Ascending aorta (tissue), 2 donors: ENCODE data around the gene PTGIR. TPM values are rescaled to one million over a fixed set of nuclear protein-coding genes. Genes with fewer than 3 reads are reported as not detected.

ENCODE experiments used
- DNase-seq, 2 donors: peaks; one replicate each; pipeline ENCODE4 v3.0.0-alpha.2; 2019; ENCODE audit warnings: low spot score in 2 of 2
- H3K27ac ChIP-seq, 2 donors: fragments of 200-600 bp; sonication (generic); one replicate each; pipeline ENCODE4 v1.5.1; 2016 to 2017; ENCODE audit warnings: mild to moderate bottlenecking in 1 of 2
- H3K27me3 ChIP-seq: fragments of 200-600 bp; sonication (generic); one replicate; pipeline ENCODE4 v1.5.1; 2017
- H3K36me3 ChIP-seq, 2 donors: fragments of 200-600 bp; sonication (generic); one replicate each; pipeline ENCODE4 v1.5.1; 2016
- H3K4me1 ChIP-seq, 2 donors: fragments of 200-600 bp; sonication (generic); one replicate each; pipeline ENCODE4 v1.5.1; 2016 to 2017; ENCODE audit warnings: mild to moderate bottlenecking in 1 of 2
- H3K4me3 ChIP-seq, 2 donors: fragments of 200-600 bp; sonication (generic); one replicate each; pipeline ENCODE4 v1.5.1; 2016 to 2017; ENCODE audit warnings: mild to moderate bottlenecking in 1 of 2
- H3K9me3 ChIP-seq, 2 donors: fragments of 200-600 bp; sonication (generic); one replicate each; pipeline ENCODE4 v1.5.1; 2016
- intact Hi-C: fragments of 100-400 bp; cut with DNase I; formaldehyde crosslinking; loops from one replicate; pipeline ENCODE4 v1.15.1; 2023
- total RNA-seq: library from RNA; depleted of rRNA; stranded (reverse); fragments of >200 nt; gene quantifications from one replicate; pipeline ENCODE4 v1.1.0, GENCODE V29; 2016
- TF ChIP-seq, protein P1 (sequence below), 3 experiments: fragments of 200-600 bp in 2 of 3; fragments of 450-650 bp in 1 of 3; sonication (generic) in 2 of 3; IDR thresholded peaks; one replicate each; pipeline ENCODE4 v1.5.1; 2016 to 2019; ENCODE audit warnings: antibody characterized with exemption in 3 of 3, mild to moderate bottlenecking in 1 of 3, moderate library complexity in 1 of 3

PTGIR gene
- total RNA-seq, 1 donor from 2014 or later: 120 TPM

GRCh38 chr19:46616631-46617322 lies 8.1 kb downstream of the PTGIR start:
- no peak for DNase-seq
- intact Hi-C loops: no loop called here
- Histone ChIP-seq H3K9me3 (no peaks in the 10 kb centered on the region), H3K27me3 (no peaks in the 10 kb centered on the region), H3K36me3 (peaks cover 0 to 6% of the 10 kb centered on the region in 2 donors), H3K4me3 (no peak overlapping the region), H3K27ac (peak overlapping the region; percentile 30 to 39), H3K4me1 (peaks cover 16 to 36% of the 10 kb centered on the region in 2 donors)
- TF ChIP-seq, protein P1, sequence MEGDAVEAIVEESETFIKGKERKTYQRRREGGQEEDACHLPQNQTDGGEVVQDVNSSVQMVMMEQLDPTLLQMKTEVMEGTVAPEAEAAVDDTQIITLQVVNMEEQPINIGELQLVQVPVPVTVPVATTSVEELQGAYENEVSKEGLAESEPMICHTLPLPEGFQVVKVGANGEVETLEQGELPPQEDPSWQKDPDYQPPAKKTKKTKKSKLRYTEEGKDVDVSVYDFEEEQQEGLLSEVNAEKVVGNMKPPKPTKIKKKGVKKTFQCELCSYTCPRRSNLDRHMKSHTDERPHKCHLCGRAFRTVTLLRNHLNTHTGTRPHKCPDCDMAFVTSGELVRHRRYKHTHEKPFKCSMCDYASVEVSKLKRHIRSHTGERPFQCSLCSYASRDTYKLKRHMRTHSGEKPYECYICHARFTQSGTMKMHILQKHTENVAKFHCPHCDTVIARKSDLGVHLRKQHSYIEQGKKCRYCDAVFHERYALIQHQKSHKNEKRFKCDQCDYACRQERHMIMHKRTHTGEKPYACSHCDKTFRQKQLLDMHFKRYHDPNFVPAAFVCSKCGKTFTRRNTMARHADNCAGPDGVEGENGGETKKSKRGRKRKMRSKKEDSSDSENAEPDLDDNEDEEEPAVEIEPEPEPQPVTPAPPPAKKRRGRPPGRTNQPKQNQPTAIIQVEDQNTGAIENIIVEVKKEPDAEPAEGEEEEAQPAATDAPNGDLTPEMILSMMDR (IDR thresholded peaks at IDR 0.05): peak in 2 of 3 experiments; percentile 18 to 50

DNA sequence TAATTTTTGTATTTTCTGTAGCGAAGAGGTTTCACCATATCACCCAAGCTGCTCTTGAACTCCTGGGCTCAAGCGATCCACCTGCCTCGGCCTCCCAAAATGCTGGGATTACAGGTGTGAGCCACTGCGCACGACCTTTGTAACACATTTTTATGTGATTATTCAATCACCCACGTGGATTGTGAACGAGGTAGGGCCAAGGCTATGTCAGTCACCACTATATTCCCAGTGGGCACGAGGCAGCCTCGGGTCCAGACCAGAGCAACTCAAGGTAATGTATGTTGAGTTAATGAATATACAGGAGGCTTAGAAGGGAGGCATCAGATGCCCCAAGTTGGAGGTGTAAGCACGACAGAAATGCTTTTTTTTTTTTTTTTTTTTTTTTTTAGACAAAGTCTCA lies 8.9 kb downstream of the PTGIR start:
- intact Hi-C loops: no loop called here
- Histone ChIP-seq H3K27ac (no peak overlapping the region), H3K4me1 (peaks cover 16 to 34% of the 10 kb centered on the region in 2 donors)

DNA sequence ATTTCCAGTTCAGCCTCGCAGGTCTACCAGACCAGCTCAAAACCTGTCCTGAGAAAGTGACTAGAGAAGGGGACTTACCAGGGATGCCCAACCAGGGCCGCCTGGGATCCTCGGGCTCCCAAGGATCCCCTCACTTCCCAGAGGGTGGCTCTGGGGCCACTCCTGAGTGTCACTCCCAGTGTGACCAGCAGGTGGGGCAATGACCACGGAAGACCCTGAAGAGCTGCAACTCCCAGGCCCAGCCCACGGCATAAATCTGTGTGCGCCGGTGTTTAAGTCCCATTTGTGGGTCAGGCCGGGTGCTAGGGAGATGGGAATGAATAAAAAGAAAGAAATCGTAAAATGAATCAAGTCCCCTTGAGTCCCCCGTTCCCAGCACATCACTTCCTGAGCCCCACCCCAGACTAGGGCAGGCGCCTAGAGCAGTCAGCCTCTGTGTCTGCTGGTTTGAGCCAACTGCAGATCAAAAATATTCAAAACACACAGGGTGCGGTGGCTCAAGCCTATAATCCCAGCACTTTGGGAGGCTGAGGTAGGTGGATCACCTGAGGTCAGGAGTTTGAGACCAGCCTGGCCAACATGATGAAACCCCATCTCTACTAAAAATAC lies 10.7 kb downstream of the PTGIR start:
- H3K36me3 ChIP-seq: peaks cover 10 to 25% of the 10 kb centered on the region in 2 donors
- H3K4me3 ChIP-seq: no peak overlapping the region
- TF ChIP-seq, protein P1 (IDR thresholded peaks at IDR 0.05): peak; percentile 91 to 95 (median 94)
- DNase-seq: peak in 1 of 2 donors; percentile 91
- no peaks in the 10 kb centered on the region for H3K27me3 ChIP-seq
- intact Hi-C loops: loop anchor here (1.0 kb wide), 1 partner anchor 48 kb away; no protein-coding TSS in a partner anchor
- H3K27ac ChIP-seq: peak overlapping the region; percentile 1 to 23
- peaks cover 9 to 21% of the 10 kb centered on the region in 2 donors for H3K4me1 ChIP-seq
- H3K9me3 ChIP-seq: no peaks in the 10 kb centered on the region

More for the DNA sequence above, 8.9 kb downstream of the PTGIR start:
- Histone ChIP-seq H3K4me3 (no peak overlapping the region), H3K27me3 (no peaks in the 10 kb centered on the region), H3K36me3 (peaks cover 0 to 8% of the 10 kb centered on the region in 2 donors), H3K9me3 (no peaks in the 10 kb centered on the region)
- DNase-seq: no peak
- TF ChIP-seq, protein P1 (IDR thresholded peaks at IDR 0.05): no peak

GRCh38 chr19:46613525-46613924 lies 11.4 kb downstream of the PTGIR start:
- no peak for DNase-seq
- Histone ChIP-seq H3K27me3 (no peaks in the 10 kb centered on the region), H3K27ac (no peak overlapping the region), H3K9me3 (no peaks in the 10 kb centered on the region), H3K4me1 (peaks cover 9 to 16% of the 10 kb centered on the region in 2 donors), H3K4me3 (no peak overlapping the region), H3K36me3 (peaks cover 17 to 32% of the 10 kb centered on the region in 2 donors)
- TF ChIP-seq, protein P1 (IDR thresholded peaks at IDR 0.05): no peak
- intact Hi-C loops: no loop called here

GRCh38 chr19:46611776-46612175 lies 13.1 kb downstream of the PTGIR start:
- Histone ChIP-seq H3K27ac (peak overlapping the region in 1 of 2 donors; percentile 50), H3K9me3 (no peaks in the 10 kb centered on the region), H3K4me1 (peaks cover 3 to 16% of the 10 kb centered on the region in 2 donors), H3K36me3 (peaks cover 30 to 50% of the 10 kb centered on the region in 2 donors), H3K27me3 (no peaks in the 10 kb centered on the region), H3K4me3 (no peak overlapping the region)
- TF ChIP-seq, protein P1 (IDR thresholded peaks at IDR 0.05): no peak
- peak in 1 of 2 donors; percentile 4 for DNase-seq
- intact Hi-C loops: no loop called here
